ENCODE data around the gene MFSD12.

Gene MFSD12

GRCh38 chr19:3520166-3521103, 37.0 kb downstream of the MFSD12 start:
- no peak for DNase-seq (ENCODE audit: low read depth, low spot score)
- Histone ChIP-seq H3K36me3 (ENCODE audit: insufficient read depth, insufficient read length, low read length) (peaks cover 76% of the 10 kb centered on the region), H3K4me1 (ENCODE audit: insufficient read depth, insufficient read length) (peaks cover 39% of the 10 kb centered on the region), H3K27me3 (ENCODE audit: insufficient read depth, insufficient read length) (no peaks in the 10 kb centered on the region), H3K9me3 (ENCODE audit: insufficient read depth, low read length) (no peaks in the 10 kb centered on the region), H3K9ac (ENCODE audit: insufficient read length, low read depth) (peak overlapping the region; percentile 12), H3K4me3 (ENCODE audit: insufficient read length, low read depth) (no peak overlapping the region)
- no peak for TF ChIP-seq YY1 (IDR thresholded peaks at IDR 0.05; ENCODE audit: insufficient read depth, insufficient read length)
- no peak for TF ChIP-seq ZNF274 (IDR thresholded peaks at IDR 0.05; ENCODE audit: low read depth, low read length)
- no peak for TF ChIP-seq SUZ12 (IDR thresholded peaks at IDR 0.05; ENCODE audit: extremely low read depth, insufficient read depth, insufficient read length)

- Histone ChIP-seq H3K4me1 (ENCODE audit: insufficient read depth, insufficient read length) (peaks cover 45% of the 10 kb centered on the region), H3K4me3 (ENCODE audit: insufficient read length, low read depth) (no peak overlapping the region), H3K36me3 (ENCODE audit: insufficient read depth, insufficient read length, low read length) (peaks cover 75% of the 10 kb centered on the region), H3K9me3 (ENCODE audit: insufficient read depth, low read length) (no peaks in the 10 kb centered on the region), H3K9ac (ENCODE audit: insufficient read length, low read depth) (peak overlapping the region; percentile 57), H3K27me3 (ENCODE audit: insufficient read depth, insufficient read length) (no peaks in the 10 kb centered on the region)
- TF ChIP-seq YY1 (IDR thresholded peaks at IDR 0.05; ENCODE audit: insufficient read depth, insufficient read length) (no peak), ZNF274 (IDR thresholded peaks at IDR 0.05; ENCODE audit: low read depth, low read length) (no peak), SUZ12 (IDR thresholded peaks at IDR 0.05; ENCODE audit: extremely low read depth, insufficient read depth, insufficient read length) (no peak)
- DNase-seq (ENCODE audit: low read depth, low spot score): no peak
Measured at GRCh38 chr19:3519126-3519525, 38.3 kb downstream of the MFSD12 start.

- Histone ChIP-seq H3K4me1 (ENCODE audit: insufficient read depth, insufficient read length) (peaks cover 45% of the 10 kb centered on the region), H3K4me3 (ENCODE audit: insufficient read length, low read depth) (no peak overlapping the region), H3K9ac (ENCODE audit: insufficient read length, low read depth) (peak overlapping the region; percentile 57), H3K9me3 (ENCODE audit: insufficient read depth, low read length) (no peaks in the 10 kb centered on the region), H3K36me3 (ENCODE audit: insufficient read depth, insufficient read length, low read length) (peaks cover 75% of the 10 kb centered on the region), H3K27me3 (ENCODE audit: insufficient read depth, insufficient read length) (no peaks in the 10 kb centered on the region)
- no peak for TF ChIP-seq SUZ12 (IDR thresholded peaks at IDR 0.05; ENCODE audit: extremely low read depth, insufficient read depth, insufficient read length)
- no peak for TF ChIP-seq ZNF274 (IDR thresholded peaks at IDR 0.05; ENCODE audit: low read depth, low read length)
- TF ChIP-seq YY1 (IDR thresholded peaks at IDR 0.05; ENCODE audit: insufficient read depth, insufficient read length): no peak
- no peak for DNase-seq (ENCODE audit: low read depth, low spot score)
Measured at GRCh38 chr19:3518659-3519058, 38.7 kb downstream of the MFSD12 start.

GRCh38 chr19:3518255-3518654, 39.1 kb downstream of the MFSD12 start:
- H3K9ac ChIP-seq (ENCODE audit: insufficient read length, low read depth): peak overlapping the region; percentile 57
- peaks cover 48% of the 10 kb centered on the region for H3K4me1 ChIP-seq (ENCODE audit: insufficient read depth, insufficient read length)
- DNase-seq (ENCODE audit: low read depth, low spot score): peak; percentile 38
- peaks cover 75% of the 10 kb centered on the region for H3K36me3 ChIP-seq (ENCODE audit: insufficient read depth, insufficient read length, low read length)
- no peaks in the 10 kb centered on the region for H3K9me3 ChIP-seq (ENCODE audit: insufficient read depth, low read length)
- no peak for TF ChIP-seq SUZ12 (IDR thresholded peaks at IDR 0.05; ENCODE audit: extremely low read depth, insufficient read depth, insufficient read length)
- TF ChIP-seq ZNF274 (IDR thresholded peaks at IDR 0.05; ENCODE audit: low read depth, low read length): no peak
- TF ChIP-seq YY1 (IDR thresholded peaks at IDR 0.05; ENCODE audit: insufficient read depth, insufficient read length): no peak
- no peaks in the 10 kb centered on the region for H3K27me3 ChIP-seq (ENCODE audit: insufficient read depth, insufficient read length)
- H3K4me3 ChIP-seq (ENCODE audit: insufficient read length, low read depth): no peak overlapping the region

- H3K36me3 ChIP-seq (ENCODE audit: insufficient read depth, insufficient read length, low read length): peaks cover 75% of the 10 kb centered on the region
- H3K4me1 ChIP-seq (ENCODE audit: insufficient read depth, insufficient read length): peaks cover 51% of the 10 kb centered on the region
- no peak overlapping the region for H3K4me3 ChIP-seq (ENCODE audit: insufficient read length, low read depth)
- DNase-seq (ENCODE audit: low read depth, low spot score): no peak
- TF ChIP-seq ZNF274 (IDR thresholded peaks at IDR 0.05; ENCODE audit: low read depth, low read length) (no peak), YY1 (IDR thresholded peaks at IDR 0.05; ENCODE audit: insufficient read depth, insufficient read length) (no peak), SUZ12 (IDR thresholded peaks at IDR 0.05; ENCODE audit: extremely low read depth, insufficient read depth, insufficient read length) (no peak)
- H3K27me3 ChIP-seq (ENCODE audit: insufficient read depth, insufficient read length): no peaks in the 10 kb centered on the region
- no peaks in the 10 kb centered on the region for H3K9me3 ChIP-seq (ENCODE audit: insufficient read depth, low read length)
- no peak overlapping the region for H3K9ac ChIP-seq (ENCODE audit: insufficient read length, low read depth)
Measured at GRCh38 chr19:3517638-3518037, 39.7 kb downstream of the MFSD12 start.

DNA sequence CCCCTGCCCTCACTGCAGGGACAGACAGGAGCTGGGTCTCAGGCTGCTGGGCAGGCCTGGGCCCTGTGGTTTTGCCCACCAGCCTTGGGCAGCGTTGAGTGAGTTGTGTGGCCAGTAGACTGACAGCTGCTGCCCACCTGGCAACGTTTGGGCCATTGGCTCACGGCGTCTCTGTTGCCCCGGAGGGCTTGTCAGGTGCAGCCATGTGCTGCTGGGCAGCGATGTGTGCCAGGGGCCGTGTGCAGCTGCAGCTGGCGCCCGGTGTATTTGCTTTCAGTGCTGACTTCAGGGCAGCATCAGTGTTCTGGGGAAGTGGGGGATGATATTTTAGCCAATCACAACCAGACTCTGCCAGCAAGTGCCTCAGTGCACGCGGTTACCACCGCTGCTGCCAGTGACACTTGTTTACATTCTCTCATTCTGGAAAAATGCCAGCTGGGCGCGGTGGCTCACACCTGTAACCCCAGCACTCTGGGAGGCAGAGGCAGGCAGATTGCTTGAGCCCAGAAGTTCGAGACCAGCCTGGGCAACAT, 40.6 kb downstream of the MFSD12 start:
- Histone ChIP-seq H3K4me3 (ENCODE audit: insufficient read length, low read depth) (no peak overlapping the region), H3K9ac (ENCODE audit: insufficient read length, low read depth) (peak overlapping the region; percentile 36), H3K4me1 (ENCODE audit: insufficient read depth, insufficient read length) (peaks cover 52% of the 10 kb centered on the region), H3K9me3 (ENCODE audit: insufficient read depth, low read length) (no peaks in the 10 kb centered on the region), H3K27me3 (ENCODE audit: insufficient read depth, insufficient read length) (no peaks in the 10 kb centered on the region), H3K36me3 (ENCODE audit: insufficient read depth, insufficient read length, low read length) (peaks cover 75% of the 10 kb centered on the region)
- TF ChIP-seq ZNF274 (IDR thresholded peaks at IDR 0.05; ENCODE audit: low read depth, low read length): no peak
- no peak for TF ChIP-seq YY1 (IDR thresholded peaks at IDR 0.05; ENCODE audit: insufficient read depth, insufficient read length)
- no peak for TF ChIP-seq SUZ12 (IDR thresholded peaks at IDR 0.05; ENCODE audit: extremely low read depth, insufficient read depth, insufficient read length)
- no peak for DNase-seq (ENCODE audit: low read depth, low spot score)

DNA sequence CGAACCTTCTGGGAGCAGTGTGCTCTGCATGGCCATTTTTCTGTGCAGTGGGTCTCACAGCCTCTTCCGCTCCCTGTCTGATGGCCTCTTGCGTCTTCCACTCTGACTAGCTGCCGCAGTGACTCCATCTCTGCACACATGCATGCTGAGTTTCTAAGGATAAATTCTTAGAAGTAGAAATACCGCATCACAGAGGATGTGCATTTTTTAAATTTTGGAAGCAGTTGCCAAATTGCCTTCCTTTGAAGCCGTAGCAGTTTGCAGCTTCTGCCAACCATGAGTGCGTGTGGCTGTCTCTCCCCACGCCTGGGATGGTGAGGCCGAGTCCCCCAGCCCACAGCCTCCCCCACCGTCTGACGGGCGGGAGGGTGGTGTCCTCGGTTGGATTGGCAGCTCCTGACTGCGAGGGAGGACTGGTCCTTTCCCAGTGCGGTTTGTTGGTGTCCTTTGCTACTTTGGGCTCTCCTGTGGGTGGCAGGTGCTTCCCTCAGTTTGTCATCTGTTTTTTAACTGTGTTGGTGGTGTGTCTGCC, 41.4 kb downstream of the MFSD12 start:
- peaks cover 81% of the 10 kb centered on the region for H3K36me3 ChIP-seq (ENCODE audit: insufficient read depth, insufficient read length, low read length)
- no peak overlapping the region for H3K4me3 ChIP-seq (ENCODE audit: insufficient read length, low read depth)
- no peak for DNase-seq (ENCODE audit: low read depth, low spot score)
- no peaks in the 10 kb centered on the region for H3K27me3 ChIP-seq (ENCODE audit: insufficient read depth, insufficient read length)
- H3K9ac ChIP-seq (ENCODE audit: insufficient read length, low read depth): peak overlapping the region; percentile 9
- H3K9me3 ChIP-seq (ENCODE audit: insufficient read depth, low read length): no peaks in the 10 kb centered on the region
- TF ChIP-seq SUZ12 (IDR thresholded peaks at IDR 0.05; ENCODE audit: extremely low read depth, insufficient read depth, insufficient read length) (no peak), YY1 (IDR thresholded peaks at IDR 0.05; ENCODE audit: insufficient read depth, insufficient read length) (no peak), ZNF274 (IDR thresholded peaks at IDR 0.05; ENCODE audit: low read depth, low read length) (no peak)
- H3K4me1 ChIP-seq (ENCODE audit: insufficient read depth, insufficient read length): peaks cover 54% of the 10 kb centered on the region

Measured in NT2/D1 (cell line).